D721Med (cell line): ENCODE measurements around the gene PHACTR1.

Source experiments
- DNase-seq: peaks from one replicate; pipeline ENCODE4 v3.0.0; 2011; ENCODE audit warnings: low spot score; ENCODE audit not compliant: insufficient read length
- FAIRE-seq: peaks from 2 replicates; lab custom pipeline; 2011; peaks lifted over from hg19 to GRCh38; lab: Jason Lieb, UNC
- CTCF ChIP-seq: IDR thresholded peaks from 2 replicates; pipeline ENCODE4 v1.5.1; 2012; ENCODE audit warnings: mild to moderate bottlenecking, control low read depth; ENCODE audit not compliant: insufficient read depth; ENCODE audit errors: missing control alignments

The PHACTR1 gene

GRCh38 chr6:12865117-12865516 is 148.6 kb downstream of the PHACTR1 start:
- no peak for FAIRE-seq
- DNase-seq: no peak
- no peak for TF ChIP-seq CTCF

- FAIRE-seq (no peak), DNase-seq (no peak)
Measured at GRCh38 chr6:12865671-12866181, 149.2 kb downstream of the PHACTR1 start.

GRCh38 chr6:12866422-12867029 is 150.0 kb downstream of the PHACTR1 start:
- no peak for DNase-seq
- no peak for TF ChIP-seq CTCF

More at GRCh38 chr6:12865671-12866181, 149.2 kb downstream of the PHACTR1 start:
- no peak for TF ChIP-seq CTCF

GRCh38 chr6:12869816-12870432 is 153.4 kb downstream of the PHACTR1 start:
- TF ChIP-seq CTCF: no peak
- DNase-seq: no peak
- no peak for FAIRE-seq

More at GRCh38 chr6:12866422-12867029, 150.0 kb downstream of the PHACTR1 start:
- no peak for FAIRE-seq

GRCh38 chr6:12873691-12874090 is 157.1 kb downstream of the PHACTR1 start:
- no peak for FAIRE-seq
- no peak for TF ChIP-seq CTCF
- DNase-seq: no peak

GRCh38 chr6:12875051-12875450 is 158.5 kb downstream of the PHACTR1 start:
- TF ChIP-seq CTCF: no peak
- DNase-seq (no peak), FAIRE-seq (no peak)

- FAIRE-seq: no peak
- no peak for DNase-seq
- TF ChIP-seq CTCF: no peak
Measured at GRCh38 chr6:12878741-12879140, 162.2 kb downstream of the PHACTR1 start.
